Right lobe of liver (tissue), 6 donors: ENCODE measurements around the gene ZIC4. TPM values are rescaled to one million over a fixed set of nuclear protein-coding genes. Genes with fewer than 3 reads are reported as not detected.

Experiments
- ATAC-seq, 4 donors: fragments of 200-7000 bp; cut with Tn5 transposase; one replicate each; pipeline ENCODE4 v1.9.1; 2020; ENCODE audit warnings: mild to moderate bottlenecking in 4 of 4, moderate library complexity in 4 of 4
- DNase-seq, 3 donors: peaks; one replicate each; pipeline ENCODE4 v3.0.0-alpha.2; 2020
- H3K27ac ChIP-seq, 3 donors: fragments of 200-600 bp; one replicate each; pipeline ENCODE4 v1.8.0; 2022
- H3K27me3 ChIP-seq, 2 donors: fragments of 200-600 bp; one replicate each; pipeline ENCODE4 v1.8.0; 2022
- H3K36me3 ChIP-seq, 4 donors: fragments of 200-600 bp; sonication (generic) in 1 of 4; one replicate each; pipeline versions ENCODE4 v1.5.1 to v1.8.0; 2017 to 2022; ENCODE audit warnings: control low read depth in 1 of 4
- H3K4me1 ChIP-seq, 4 donors: fragments of 200-600 bp; sonication (generic) in 1 of 4; one replicate each; pipeline versions ENCODE4 v1.5.1 to v1.8.0; 2017 to 2022; ENCODE audit warnings: control low read depth in 1 of 4
- H3K4me3 ChIP-seq, 3 donors: fragments of 200-600 bp; one replicate each; pipeline ENCODE4 v1.8.0; 2022
- H3K9me3 ChIP-seq, 4 donors: fragments of 200-600 bp; sonication (generic) in 1 of 4; one replicate each; pipeline versions ENCODE4 v1.5.1 to v1.8.0; 2017 to 2022; ENCODE audit warnings: control low read depth in 1 of 4
- POLR2A ChIP-seq: fragments of 450-650 bp; IDR thresholded peaks from one replicate; pipeline ENCODE4 v1.6.1; 2017; ENCODE audit warnings: antibody characterized with exemption, mild to moderate bottlenecking
- WGBS: methylation state at CpG from one replicate; pipeline ENCODE4 v1.1.6; 2018; ENCODE audit warnings: low coverage, low lambda C conversion rate; ENCODE audit not compliant: insufficient coverage; ENCODE audit errors: missing lambda C conversion rate; 5-methylcytosine and 5-hydroxymethylcytosine counted together
- intact Hi-C, 2 donors: fragments of 100-400 bp; cut with DNase I; formaldehyde crosslinking; loops; one replicate each; pipeline versions ENCODE4 v1.11.2 to v1.14.1; 2022
- total RNA-seq, 6 experiments: library from RNA; depleted of rRNA in 2 of 6; stranded (reverse); fragments of >200 nt in 2 of 6; fragmentation: NEBNext Ultra II Directional in 3 of 6; extraction: Animal tissue kit (Norgen Biotek cat#: 25700) in 3 of 6; gene quantifications; one replicate each; pipeline versions ENCODE4 v1.1.0 to v1.2.4, GENCODE V29; 2016 to 2023
- TF ChIP-seq, protein P1 (sequence below), 4 donors: fragments of 200-600 bp in 3 of 4; fragments of 450-650 bp in 1 of 4; IDR thresholded peaks; one replicate each; pipeline versions ENCODE4 v1.5.1 to v1.8.0; 2016 to 2022; ENCODE audit warnings: antibody characterized with exemption in 4 of 4, mild to moderate bottlenecking in 2 of 4
- donor health status: DM: no; HTN: yes; CAD: no.
- donor health status: DM: no; HTN: no; CAD: no.
- donor health status: DM: no; HTN: no; CAD: no.
- donor health status: DM: no; HTN: yes; CAD: no.
- donor health status: DM: no; HTN: yes; CAD: no.

The ZIC4 gene
- total RNA-seq, 6 experiments from 2014 or later = 0.04 to 0.28 (median 0.12) TPM; not detected in 3

DNA sequence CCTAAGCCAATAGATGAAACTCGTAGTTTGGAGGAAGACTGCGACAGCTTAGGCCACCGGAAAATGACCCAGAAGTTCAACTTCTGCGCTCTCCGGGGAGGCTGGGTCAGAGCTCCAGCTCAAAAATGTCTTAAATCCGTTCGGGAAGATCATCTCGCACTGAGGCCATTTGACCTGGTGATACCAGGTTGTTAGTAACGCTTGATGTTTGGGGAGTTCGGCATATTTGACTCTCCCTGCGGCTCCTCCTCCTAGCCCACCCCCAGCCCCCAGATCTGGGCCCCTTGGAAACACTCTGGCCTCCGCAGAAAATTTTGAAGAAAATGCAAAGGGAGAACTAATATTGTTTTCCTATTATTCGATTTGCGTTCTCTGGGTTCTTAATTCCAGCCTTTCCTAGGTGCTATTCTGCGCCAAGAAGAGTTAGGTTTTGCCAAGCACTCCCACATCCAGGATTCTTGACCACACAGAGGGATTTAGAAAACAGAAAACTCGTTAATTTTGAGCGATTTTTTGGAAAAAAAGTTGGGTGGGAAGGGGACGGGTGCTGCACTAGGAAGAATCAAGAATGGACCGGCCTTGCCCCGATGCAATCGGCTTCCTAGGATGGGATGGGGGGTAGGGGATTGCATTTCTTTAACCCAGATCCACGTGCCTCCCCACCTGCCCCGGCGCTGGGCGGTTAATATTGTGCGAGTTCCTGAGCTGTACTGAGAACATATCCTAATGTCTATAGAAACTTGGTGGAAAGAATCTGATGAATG lies 50.0 kb downstream of the ZIC4 start:
- no peaks in the 10 kb centered on the region for H3K9me3 ChIP-seq
- intact Hi-C loops = no loop called here
- H3K27ac ChIP-seq = no peak overlapping the region
- DNase-seq = no peak
- TF ChIP-seq, protein P1, sequence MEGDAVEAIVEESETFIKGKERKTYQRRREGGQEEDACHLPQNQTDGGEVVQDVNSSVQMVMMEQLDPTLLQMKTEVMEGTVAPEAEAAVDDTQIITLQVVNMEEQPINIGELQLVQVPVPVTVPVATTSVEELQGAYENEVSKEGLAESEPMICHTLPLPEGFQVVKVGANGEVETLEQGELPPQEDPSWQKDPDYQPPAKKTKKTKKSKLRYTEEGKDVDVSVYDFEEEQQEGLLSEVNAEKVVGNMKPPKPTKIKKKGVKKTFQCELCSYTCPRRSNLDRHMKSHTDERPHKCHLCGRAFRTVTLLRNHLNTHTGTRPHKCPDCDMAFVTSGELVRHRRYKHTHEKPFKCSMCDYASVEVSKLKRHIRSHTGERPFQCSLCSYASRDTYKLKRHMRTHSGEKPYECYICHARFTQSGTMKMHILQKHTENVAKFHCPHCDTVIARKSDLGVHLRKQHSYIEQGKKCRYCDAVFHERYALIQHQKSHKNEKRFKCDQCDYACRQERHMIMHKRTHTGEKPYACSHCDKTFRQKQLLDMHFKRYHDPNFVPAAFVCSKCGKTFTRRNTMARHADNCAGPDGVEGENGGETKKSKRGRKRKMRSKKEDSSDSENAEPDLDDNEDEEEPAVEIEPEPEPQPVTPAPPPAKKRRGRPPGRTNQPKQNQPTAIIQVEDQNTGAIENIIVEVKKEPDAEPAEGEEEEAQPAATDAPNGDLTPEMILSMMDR (IDR thresholded peaks at IDR 0.05) = no peak
- no peak for TF ChIP-seq POLR2A
- no peak for ATAC-seq
- no peak overlapping the region for H3K4me3 ChIP-seq
- peaks cover 8 to 56% of the 10 kb centered on the region in 2 donors for H3K27me3 ChIP-seq
- H3K4me1 ChIP-seq = no peaks in the 10 kb centered on the region
- H3K36me3 ChIP-seq = no peaks in the 10 kb centered on the region
- WGBS = 2% methylated on average over 24 of the region's 26 CpGs

GRCh38 chr3:147355753-147356090 lies 50.6 kb downstream of the ZIC4 start:
- Histone ChIP-seq H3K27ac (no peak overlapping the region), H3K27me3 (peaks cover 8 to 58% of the 10 kb centered on the region in 2 donors), H3K9me3 (no peaks in the 10 kb centered on the region), H3K4me1 (no peaks in the 10 kb centered on the region), H3K4me3 (no peak overlapping the region), H3K36me3 (no peaks in the 10 kb centered on the region)
- WGBS = 4% methylated on average over 4 of the region's 4 CpGs
- no peak for ATAC-seq
- intact Hi-C loops = no loop called here
- TF ChIP-seq POLR2A = no peak
- TF ChIP-seq, protein P1 (IDR thresholded peaks at IDR 0.05) = no peak
- DNase-seq = no peak

DNA sequence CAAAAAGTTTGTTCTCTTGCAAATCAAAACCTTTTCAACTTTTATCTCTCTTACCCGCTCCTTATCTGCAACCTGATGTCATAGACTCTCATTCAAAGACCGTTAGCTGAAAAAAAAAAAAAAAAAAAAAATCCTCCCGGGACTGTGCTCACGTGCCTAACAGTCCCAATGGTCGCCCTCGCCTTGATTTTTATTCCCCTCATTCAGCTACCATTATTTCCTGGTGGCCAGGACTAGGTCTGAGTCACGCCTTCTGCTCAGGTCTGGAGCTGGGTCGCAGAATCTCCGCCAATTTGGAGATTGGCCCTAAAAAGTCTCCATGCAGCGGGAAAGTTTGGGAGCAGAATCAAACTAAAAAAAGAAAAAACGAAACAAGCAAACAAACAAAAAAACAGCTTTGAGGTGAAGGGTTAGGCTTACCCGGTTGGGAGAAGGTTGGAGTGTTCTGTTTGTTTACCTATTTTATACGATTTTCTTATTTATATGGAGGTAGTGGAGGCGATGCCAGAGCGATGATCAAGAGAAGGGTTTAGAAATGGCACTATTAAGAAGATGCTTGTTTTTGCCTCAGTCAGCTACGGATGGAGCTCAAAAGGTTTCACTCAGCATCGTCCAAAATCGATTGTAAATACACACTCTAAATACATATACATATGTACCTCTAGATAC lies 51.1 kb downstream of the ZIC4 start:
- no peak for TF ChIP-seq POLR2A
- TF ChIP-seq, protein P1 (IDR thresholded peaks at IDR 0.05) = no peak

GRCh38 chr3:147354623-147355022 lies 51.7 kb downstream of the ZIC4 start:
- Histone ChIP-seq H3K4me3 (no peak overlapping the region), H3K27ac (no peak overlapping the region), H3K9me3 (no peaks in the 10 kb centered on the region), H3K27me3 (peaks cover 8 to 58% of the 10 kb centered on the region in 2 donors), H3K36me3 (no peaks in the 10 kb centered on the region), H3K4me1 (no peaks in the 10 kb centered on the region)
- no peak for TF ChIP-seq POLR2A
- TF ChIP-seq, protein P1 (IDR thresholded peaks at IDR 0.05) = no peak
- whole genome bisulfite sequencing = 11% methylated on average over 14 of the region's 19 CpGs
- ATAC-seq (no peak), DNase-seq (no peak)
- intact Hi-C loops = no loop called here

More for the DNA sequence above, 51.1 kb downstream of the ZIC4 start:
- no peak for DNase-seq
- Histone ChIP-seq H3K27ac (no peak overlapping the region), H3K36me3 (no peaks in the 10 kb centered on the region), H3K27me3 (peaks cover 8 to 58% of the 10 kb centered on the region in 2 donors), H3K9me3 (no peaks in the 10 kb centered on the region), H3K4me3 (no peak overlapping the region), H3K4me1 (no peaks in the 10 kb centered on the region)
- no peak for ATAC-seq
- 9% methylated on average over 18 of the region's 18 CpGs for WGBS
- intact Hi-C loops = no loop called here
